ENCODE data around the gene LAMA2.

GRCh38 chr6:128952902-128953301 is 70.0 kb downstream of the LAMA2 start:
- TF ChIP-seq CTCF (IDR thresholded peaks at IDR 0.05; ENCODE audit: low read depth, low read length) (no peak), EZH2phosphoT487 (IDR thresholded peaks at IDR 0.05; ENCODE audit: low read depth) (no peak)
